Activated CD8-positive, alpha-beta T cell treated with anti-CD3 and anti-CD28 coated beads, Interleukin-2, amount 10 ng/mL, durations not matched to agents 7 days and 5 days (primary cell): ENCODE measurements around the gene PARVA. TPM values are rescaled to one million over a fixed set of nuclear protein-coding genes. Genes with fewer than 3 reads are reported as not detected.

Source experiments
- ATAC-seq: fragments of 150-1000 bp; cut with Tn5 transposase; one replicate; pipeline ENCODE4 v1.10.0; 2021; ENCODE audit warnings: moderate library complexity
- CTCF ChIA-PET: fragments of 350-600 bp; sonication (Branson Sonifier 250); formaldehyde crosslinking; loops from one replicate; lab custom pipeline; 2021; ENCODE audit warnings: antibody characterized with exemption; lab: Charles Lee
- POLR2A ChIA-PET: fragments of 350-600 bp; sonication (Branson Sonifier 250); formaldehyde crosslinking; loops from one replicate; lab custom pipeline; 2021; ENCODE audit warnings: antibody characterized with exemption; lab: Charles Lee
- DNase-seq: peaks from one replicate; pipeline ENCODE4 v3.0.0-alpha.2; 2020
- H3K27ac Mint-ChIP-seq: one replicate; pipeline ENCODE4 v1.8.0; 2021; ENCODE audit warnings: mild to moderate bottlenecking, mixed read lengths
- H3K27me3 Mint-ChIP-seq: one replicate; pipeline ENCODE4 v1.8.0; 2021; ENCODE audit warnings: low read depth, mixed read lengths
- H3K36me3 Mint-ChIP-seq: one replicate; pipeline ENCODE4 v1.8.0; 2021; ENCODE audit warnings: low read depth, mixed read lengths
- H3K4me1 Mint-ChIP-seq: one replicate; pipeline ENCODE4 v1.8.0; 2021; ENCODE audit warnings: low read depth, mixed read lengths
- H3K4me3 Mint-ChIP-seq: one replicate; pipeline ENCODE4 v1.8.0; 2021; ENCODE audit warnings: mild to moderate bottlenecking, mixed read lengths
- H3K9me3 Mint-ChIP-seq: one replicate; pipeline ENCODE4 v1.8.0; 2022; ENCODE audit warnings: mixed read lengths; ENCODE audit not compliant: insufficient read depth
- total RNA-seq, 2 experiments: library from RNA; stranded (reverse); gene quantifications; one replicate each; pipeline ENCODE4 v1.2.3, GENCODE V29; 2021

PARVA gene
- total RNA-seq, 2 experiments from 2014 or later = not detected

DNA sequence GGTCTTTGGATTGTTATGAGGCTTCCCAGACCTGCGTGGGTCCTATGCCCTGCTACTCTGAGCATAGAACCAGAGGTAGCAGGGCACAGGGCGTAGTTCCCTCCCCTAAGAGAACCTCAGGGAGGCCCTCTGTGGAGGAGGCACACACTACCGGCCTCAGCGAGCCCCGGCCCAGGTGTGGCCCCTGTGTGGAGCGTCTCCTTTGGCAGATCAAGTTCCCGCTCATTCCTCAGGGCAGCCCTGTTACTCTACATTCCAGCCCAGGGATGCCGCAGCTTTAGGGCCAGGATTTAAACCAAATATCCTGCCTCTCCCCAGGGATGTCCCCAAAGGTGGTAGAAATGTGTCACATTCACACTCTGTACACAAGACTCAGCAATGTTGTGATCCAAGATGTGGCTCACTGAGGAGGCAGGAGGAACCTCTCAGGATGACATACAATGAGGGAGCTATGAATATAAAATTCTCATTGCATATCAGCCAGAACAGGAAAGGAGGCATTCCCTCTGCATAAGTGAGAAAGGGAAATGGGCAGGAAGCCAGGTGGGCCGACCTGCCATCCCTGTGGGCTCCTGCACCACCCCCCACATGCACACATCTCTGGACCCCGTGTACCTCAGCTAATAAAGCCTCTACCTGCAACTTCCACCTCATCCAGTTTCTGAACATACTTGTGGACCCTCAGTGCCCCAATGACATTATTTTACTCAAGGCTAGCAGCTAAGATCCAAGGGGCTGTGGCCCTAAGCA lies 165.0 kb downstream of the PARVA start:
- Mint-ChIP-seq H3K27ac (no peak overlapping the region), H3K9me3 (no peaks in the 10 kb centered on the region), H3K36me3 (no peaks in the 10 kb centered on the region), H3K4me3 (no peak overlapping the region), H3K4me1 (no peaks in the 10 kb centered on the region), H3K27me3 (no peaks in the 10 kb centered on the region)
- DNase-seq = no peak
- ChIA-PET CTCF (no interaction called here), POLR2A (no interaction called here)
- no peak for ATAC-seq

DNA sequence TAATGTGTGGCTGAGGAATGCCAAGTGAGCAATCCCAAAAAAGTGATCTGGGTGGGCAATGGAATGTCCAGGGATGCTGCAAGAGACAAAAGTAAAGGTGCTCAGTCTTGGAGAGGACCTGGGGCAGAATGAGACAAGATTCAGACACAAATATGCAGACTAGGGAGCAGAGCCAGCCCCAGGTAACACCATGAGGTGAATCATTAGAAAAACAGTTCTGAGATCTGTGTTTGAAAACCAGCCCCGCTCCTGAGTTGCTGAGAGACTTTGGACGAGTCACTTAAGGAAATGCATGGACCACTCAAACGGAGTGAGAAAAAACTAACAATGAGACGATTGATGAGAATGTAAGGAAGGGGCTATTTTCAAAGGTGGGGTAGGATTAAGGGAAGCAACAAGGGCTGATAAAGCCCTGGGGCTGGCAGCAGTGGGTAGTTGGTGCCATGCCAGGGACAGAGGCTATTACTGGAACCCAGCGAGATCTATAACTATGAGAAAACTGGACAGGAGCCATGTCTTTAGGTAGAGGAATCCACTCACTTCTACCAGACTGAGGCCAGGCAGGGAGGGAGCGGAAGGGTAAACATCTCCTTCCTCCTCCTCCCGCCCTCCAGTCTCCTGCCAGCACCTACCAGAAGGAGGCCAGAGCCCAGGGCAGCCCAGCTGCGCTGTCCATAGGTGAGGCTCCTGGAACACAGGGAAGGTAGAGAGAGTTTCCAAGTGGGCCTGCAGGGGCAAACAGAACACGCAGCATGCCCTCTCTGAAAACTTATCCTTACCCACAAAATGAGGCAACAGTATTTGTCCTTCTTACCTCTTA lies 166.4 kb downstream of the PARVA start:
- DNase-seq (no peak), ATAC-seq (no peak)
- CTCF ChIA-PET = no interaction called here
- no peaks in the 10 kb centered on the region for H3K9me3 Mint-ChIP-seq
- H3K4me3 Mint-ChIP-seq = no peak overlapping the region
- no peak overlapping the region for H3K27ac Mint-ChIP-seq
- no peaks in the 10 kb centered on the region for H3K36me3 Mint-ChIP-seq
- no peaks in the 10 kb centered on the region for H3K27me3 Mint-ChIP-seq
- POLR2A ChIA-PET = no interaction called here
- H3K4me1 Mint-ChIP-seq = no peaks in the 10 kb centered on the region

DNA sequence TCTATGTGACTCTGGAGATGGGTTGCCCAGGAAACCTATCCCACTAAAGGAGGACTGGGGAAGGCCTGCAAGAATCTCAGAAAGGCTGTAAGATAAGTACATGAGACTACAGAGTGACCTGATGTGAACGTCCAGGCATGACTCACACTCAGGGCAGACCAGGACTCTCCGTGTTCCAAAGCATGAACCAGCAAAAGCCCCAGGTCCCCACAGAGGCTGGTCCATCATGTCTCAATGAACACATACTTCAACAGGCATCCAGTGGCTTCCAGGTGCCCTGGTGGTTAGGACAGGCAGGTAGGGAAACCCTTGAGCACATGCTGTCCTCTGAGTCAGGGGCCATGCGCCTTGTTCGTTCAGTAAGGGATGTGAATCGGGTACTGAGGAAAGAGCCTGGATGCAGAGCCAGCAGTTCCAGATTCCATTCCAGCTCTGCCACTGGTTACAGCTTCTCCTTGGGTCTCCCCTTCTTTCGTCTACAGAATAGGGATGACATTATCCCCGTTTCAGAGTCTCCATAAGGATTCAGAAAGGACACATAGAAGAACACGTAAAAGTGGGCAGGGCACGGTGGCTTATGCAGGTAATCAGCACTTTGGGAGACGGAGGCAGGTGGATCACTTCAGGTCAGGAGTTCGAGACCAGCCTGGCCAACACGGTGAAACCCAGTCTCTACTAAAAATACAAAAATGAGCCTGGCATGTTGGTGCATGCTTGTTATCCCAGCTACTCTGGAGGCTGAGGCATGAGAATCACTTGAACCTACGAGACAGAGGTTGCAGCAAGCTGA lies 167.8 kb downstream of the PARVA start:
- H3K27ac Mint-ChIP-seq = no peak overlapping the region
- ChIA-PET CTCF (no interaction called here), POLR2A (no interaction called here)
- H3K9me3 Mint-ChIP-seq = no peaks in the 10 kb centered on the region
- H3K27me3 Mint-ChIP-seq = peaks cover 2% of the 10 kb centered on the region
- no peak overlapping the region for H3K4me3 Mint-ChIP-seq
- H3K36me3 Mint-ChIP-seq = no peaks in the 10 kb centered on the region
- DNase-seq (no peak), ATAC-seq (no peak)
- no peaks in the 10 kb centered on the region for H3K4me1 Mint-ChIP-seq

DNA sequence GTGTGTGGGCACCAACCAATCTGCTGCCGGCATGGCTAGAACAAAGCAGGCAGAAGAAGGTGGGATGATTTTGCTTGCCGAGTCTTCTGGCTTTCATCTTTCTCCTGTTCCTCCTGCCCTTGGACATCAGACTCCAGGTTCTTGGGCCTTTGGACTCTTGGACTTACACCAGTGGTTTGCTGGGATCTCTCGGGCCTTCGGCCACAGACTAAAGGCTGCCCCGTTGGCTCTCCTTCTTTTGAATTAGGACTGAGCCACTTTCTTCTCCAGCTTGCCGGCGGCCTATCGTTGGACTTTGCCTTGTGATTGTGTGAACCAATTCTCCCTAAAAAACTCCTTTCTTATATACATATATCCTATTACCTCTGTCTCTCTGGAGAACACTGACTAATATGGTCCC lies 168.8 kb downstream of the PARVA start:
- ChIA-PET CTCF (no interaction called here), POLR2A (no interaction called here)
- Mint-ChIP-seq H3K9me3 (no peaks in the 10 kb centered on the region), H3K27me3 (peaks cover 2% of the 10 kb centered on the region), H3K36me3 (no peaks in the 10 kb centered on the region), H3K27ac (no peak overlapping the region), H3K4me1 (no peaks in the 10 kb centered on the region), H3K4me3 (no peak overlapping the region)
- DNase-seq (no peak), ATAC-seq (no peak)

DNA sequence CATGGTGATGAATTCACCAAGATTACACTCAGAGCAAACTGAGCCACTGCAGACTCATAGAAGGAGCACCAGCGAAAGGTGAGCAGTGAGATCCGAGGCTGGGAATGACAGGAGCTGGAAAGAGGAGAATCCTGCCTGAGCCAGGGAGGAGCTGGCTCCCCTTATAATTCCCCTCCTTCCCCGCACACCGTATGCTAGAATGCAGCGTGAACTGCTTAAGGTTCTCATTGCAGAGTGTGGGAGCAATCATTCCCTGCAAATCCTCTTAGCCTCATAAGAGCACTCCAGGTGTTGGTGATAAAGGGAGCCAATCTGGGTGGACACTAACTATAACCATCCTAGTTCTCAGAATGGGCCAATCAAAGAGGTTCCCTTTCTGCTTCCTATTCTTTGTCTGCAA lies 169.3 kb downstream of the PARVA start:
- H3K27me3 Mint-ChIP-seq = peaks cover 2% of the 10 kb centered on the region
- no peaks in the 10 kb centered on the region for H3K4me1 Mint-ChIP-seq
- no peak overlapping the region for H3K27ac Mint-ChIP-seq
- no peaks in the 10 kb centered on the region for H3K36me3 Mint-ChIP-seq
- ATAC-seq = no peak
- POLR2A ChIA-PET = no interaction called here
- no peak for DNase-seq
- CTCF ChIA-PET = no interaction called here
- no peak overlapping the region for H3K4me3 Mint-ChIP-seq
- H3K9me3 Mint-ChIP-seq = no peaks in the 10 kb centered on the region

DNA sequence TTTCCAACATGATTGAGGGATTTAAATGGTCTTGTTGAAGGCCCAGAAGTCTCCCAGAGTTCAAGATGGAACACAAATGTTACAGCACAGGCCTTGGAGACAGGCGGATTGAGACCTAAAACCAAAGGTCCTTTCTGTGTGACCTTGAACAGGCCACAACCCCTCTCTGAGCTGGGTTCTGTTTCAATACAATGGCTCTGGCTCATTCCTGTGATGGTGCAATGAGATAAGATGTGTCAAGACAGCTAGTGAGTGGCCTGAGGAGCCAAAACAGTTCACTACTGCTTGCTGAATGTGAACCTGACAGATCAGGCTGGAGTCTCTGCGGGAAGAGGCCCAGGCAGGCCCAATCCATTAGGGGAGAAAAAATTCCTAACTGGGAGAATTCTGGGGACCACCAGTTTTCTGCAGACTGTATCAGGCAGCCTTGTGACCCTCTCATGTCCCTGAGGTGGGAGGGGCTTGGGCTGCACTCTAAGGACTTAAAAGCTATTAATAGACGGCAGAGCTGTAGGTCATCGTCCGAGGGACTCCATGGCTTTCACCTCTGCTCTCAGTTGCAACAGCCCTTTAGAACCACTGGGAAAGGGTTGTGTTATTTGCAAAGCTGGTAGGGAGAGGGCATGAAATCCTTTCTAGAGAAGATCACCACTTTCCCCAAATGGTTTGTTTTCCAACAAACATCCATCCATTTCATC lies 170.7 kb downstream of the PARVA start:
- no peak for ATAC-seq
- no peaks in the 10 kb centered on the region for H3K9me3 Mint-ChIP-seq
- H3K36me3 Mint-ChIP-seq = no peaks in the 10 kb centered on the region
- DNase-seq = no peak
- H3K27ac Mint-ChIP-seq = no peak overlapping the region
- H3K4me1 Mint-ChIP-seq = no peaks in the 10 kb centered on the region
- ChIA-PET CTCF (no interaction called here), POLR2A (no interaction called here)
- H3K27me3 Mint-ChIP-seq = peaks cover 5% of the 10 kb centered on the region
- no peak overlapping the region for H3K4me3 Mint-ChIP-seq

DNA sequence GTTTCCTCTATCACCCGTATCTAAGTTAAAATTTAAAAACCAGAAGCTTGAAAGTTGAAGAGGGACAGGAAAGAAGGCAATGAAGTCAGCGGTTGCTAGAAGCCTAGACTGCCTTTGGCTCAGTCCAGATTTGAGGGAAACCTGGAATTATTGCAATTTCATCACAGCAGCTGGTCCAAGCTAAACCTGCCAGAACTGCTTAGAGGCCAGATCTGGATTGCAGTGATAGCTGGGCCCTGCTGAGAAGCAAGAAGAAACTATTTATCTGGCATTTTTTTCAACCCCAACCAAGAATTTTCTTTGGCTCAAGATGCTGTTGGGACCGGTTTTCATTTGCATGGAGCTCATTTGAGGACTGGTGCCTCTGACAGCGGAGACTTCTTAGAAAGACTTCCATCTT lies 175.3 kb downstream of the PARVA start:
- H3K4me1 Mint-ChIP-seq = no peaks in the 10 kb centered on the region
- H3K9me3 Mint-ChIP-seq = no peaks in the 10 kb centered on the region
- DNase-seq (no peak), ATAC-seq (no peak)
- ChIA-PET POLR2A (no interaction called here), CTCF (interaction anchor here (1.5 kb wide), 1 partner anchor 222 kb away, joined by 5 read pairs; no protein-coding TSS in a partner anchor)
- no peak overlapping the region for H3K27ac Mint-ChIP-seq
- no peaks in the 10 kb centered on the region for H3K36me3 Mint-ChIP-seq
- peaks cover 18% of the 10 kb centered on the region for H3K27me3 Mint-ChIP-seq
- no peak overlapping the region for H3K4me3 Mint-ChIP-seq

DNA sequence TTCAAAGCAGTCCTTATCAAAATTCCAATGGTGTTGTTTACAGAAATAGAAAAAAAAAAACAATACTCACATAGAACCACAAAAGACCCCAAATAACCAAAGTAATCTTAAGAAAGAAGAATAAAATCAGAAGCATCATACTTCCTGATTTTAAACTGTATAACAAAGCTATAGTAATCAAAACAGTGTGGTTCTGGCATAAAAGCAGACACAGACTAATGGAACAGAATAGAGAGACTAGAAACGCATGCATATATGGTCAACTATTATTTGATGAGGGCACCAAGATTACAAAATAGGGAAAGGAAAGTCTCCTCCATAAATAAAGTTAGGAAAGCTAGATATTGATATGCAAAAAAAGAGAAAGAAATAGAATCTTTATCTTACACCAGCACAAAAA lies 176.8 kb downstream of the PARVA start:
- ChIA-PET POLR2A (no interaction called here), CTCF (no interaction called here)
- no peaks in the 10 kb centered on the region for H3K9me3 Mint-ChIP-seq
- no peak overlapping the region for H3K27ac Mint-ChIP-seq
- H3K36me3 Mint-ChIP-seq = no peaks in the 10 kb centered on the region
- peaks cover 18% of the 10 kb centered on the region for H3K27me3 Mint-ChIP-seq
- no peaks in the 10 kb centered on the region for H3K4me1 Mint-ChIP-seq
- ATAC-seq (no peak), DNase-seq (no peak)
- H3K4me3 Mint-ChIP-seq = no peak overlapping the region

DNA sequence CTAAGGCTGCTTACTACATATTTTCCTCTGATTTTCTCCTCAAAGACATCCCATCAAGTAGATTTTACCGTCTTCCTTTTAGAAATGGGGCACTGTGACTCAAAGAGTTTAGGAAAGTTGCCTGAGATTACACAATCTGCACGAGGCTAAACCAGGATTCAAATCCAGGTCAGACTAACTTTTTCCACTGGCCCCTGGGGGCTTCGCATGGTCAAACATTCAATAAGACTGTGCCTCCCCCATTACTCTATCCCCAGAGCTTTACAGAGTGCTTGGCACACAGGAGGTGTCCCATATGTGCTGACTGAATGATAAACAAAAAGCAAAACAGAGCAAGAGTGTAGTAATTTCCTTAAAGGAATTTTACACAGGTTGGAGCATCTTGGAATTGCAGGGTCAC lies 178.8 kb downstream of the PARVA start:
- CTCF ChIA-PET = no interaction called here
- no peak overlapping the region for H3K4me3 Mint-ChIP-seq
- no peaks in the 10 kb centered on the region for H3K9me3 Mint-ChIP-seq
- no peaks in the 10 kb centered on the region for H3K4me1 Mint-ChIP-seq
- DNase-seq = no peak
- no peaks in the 10 kb centered on the region for H3K36me3 Mint-ChIP-seq
- peaks cover 16% of the 10 kb centered on the region for H3K27me3 Mint-ChIP-seq
- POLR2A ChIA-PET = no interaction called here
- no peak overlapping the region for H3K27ac Mint-ChIP-seq
- ATAC-seq = no peak

DNA sequence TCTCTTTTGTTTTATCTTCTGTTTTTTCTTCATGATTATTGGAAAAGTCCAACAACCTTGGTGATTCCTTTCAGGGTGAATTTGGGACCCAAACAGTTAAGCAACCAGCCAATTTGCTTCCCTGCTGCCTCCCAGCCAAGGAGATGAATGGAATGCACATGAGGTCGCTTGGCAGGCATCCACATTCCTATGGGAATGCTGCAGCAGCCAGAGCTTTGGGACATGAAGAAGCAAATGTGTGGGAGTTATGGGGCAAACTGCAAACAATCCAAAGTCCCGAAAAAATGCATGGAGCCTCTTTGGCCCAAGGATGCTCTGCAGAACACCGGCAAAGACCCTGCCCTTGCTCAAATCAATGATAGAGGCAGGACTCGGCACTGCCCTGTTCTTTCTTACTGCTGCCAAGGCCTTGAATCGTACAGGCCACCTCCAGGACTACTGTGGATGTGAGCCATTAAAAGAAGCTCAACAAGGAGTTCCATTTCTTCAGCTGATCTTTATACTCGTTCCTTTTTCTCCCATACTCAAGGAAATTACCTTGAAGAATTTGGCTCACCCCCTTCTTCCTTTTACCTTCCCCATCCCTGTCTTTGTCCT lies 179.5 kb downstream of the PARVA start:
- no peaks in the 10 kb centered on the region for H3K4me1 Mint-ChIP-seq
- H3K36me3 Mint-ChIP-seq = no peaks in the 10 kb centered on the region
- POLR2A ChIA-PET = no interaction called here
- ATAC-seq (no peak), DNase-seq (no peak)
- CTCF ChIA-PET = interaction anchor here (1.7 kb wide), 1 partner anchor 43 kb away, joined by 4 read pairs; no protein-coding TSS in a partner anchor
- no peaks in the 10 kb centered on the region for H3K9me3 Mint-ChIP-seq
- no peak overlapping the region for H3K27ac Mint-ChIP-seq
- H3K27me3 Mint-ChIP-seq = peaks cover 16% of the 10 kb centered on the region
- no peak overlapping the region for H3K4me3 Mint-ChIP-seq

DNA sequence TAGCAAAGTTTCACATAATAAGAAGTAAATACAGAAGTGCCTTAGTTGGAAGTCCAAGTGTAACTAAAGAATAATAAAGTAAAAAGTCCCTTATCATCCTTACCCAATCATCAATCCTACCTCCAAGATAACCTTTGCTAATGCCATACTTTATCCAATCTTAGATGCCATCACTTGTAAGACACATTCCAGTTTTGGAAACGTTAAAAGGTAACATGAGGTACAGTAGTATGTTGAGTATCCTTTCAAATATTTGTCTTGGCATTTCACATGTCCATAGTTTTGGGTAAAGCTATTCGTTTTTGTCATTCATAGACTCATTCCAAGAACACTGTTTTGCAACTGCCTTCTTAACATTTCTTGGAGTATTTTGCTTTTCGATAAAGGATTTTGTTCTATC lies 181.6 kb downstream of the PARVA start:
- Mint-ChIP-seq H3K4me1 (no peaks in the 10 kb centered on the region), H3K36me3 (no peaks in the 10 kb centered on the region), H3K27ac (no peak overlapping the region), H3K9me3 (no peaks in the 10 kb centered on the region), H3K4me3 (no peak overlapping the region), H3K27me3 (peaks cover 12% of the 10 kb centered on the region)
- CTCF ChIA-PET = interaction anchor here (0.7 kb wide), 1 partner anchor 74 kb away, joined by 3 read pairs; no protein-coding TSS in a partner anchor
- ATAC-seq (no peak), DNase-seq (no peak)
- POLR2A ChIA-PET = no interaction called here
